HG03064 (cell line): ENCODE results near the gene UBASH3A.

Source experiments
- ATAC-seq: cut with Tn5 transposase; IDR thresholded peaks from one replicate; pipeline ENCODE4 v1.9.1; 2021; ENCODE audit warnings: low read depth; ENCODE audit not compliant: unreplicated experiment

UBASH3A gene

GRCh38 chr21:42445311-42445710 is 41.6 kb downstream of the UBASH3A start:
- ATAC-seq, result no peak

GRCh38 chr21:42446531-42446930 is 42.8 kb downstream of the UBASH3A start:
- ATAC-seq, result no peak

GRCh38 chr21:42447182-42447581 is 43.5 kb downstream of the UBASH3A start:
- no peak for ATAC-seq

- ATAC-seq, result no peak
Observed at GRCh38 chr21:42447732-42448131, 44.0 kb downstream of the UBASH3A start.

- no peak for ATAC-seq
Observed at GRCh38 chr21:42448686-42449085, 45.0 kb downstream of the UBASH3A start.

GRCh38 chr21:42451941-42452340 is 48.2 kb downstream of the UBASH3A start:
- ATAC-seq, result no peak

- no peak for ATAC-seq
Observed at GRCh38 chr21:42452401-42453223, 48.9 kb downstream of the UBASH3A start.

- ATAC-seq, result no peak
Observed at GRCh38 chr21:42453224-42453985, 49.7 kb downstream of the UBASH3A start.

- ATAC-seq, result no peak
Observed at GRCh38 chr21:42453986-42454570, 50.4 kb downstream of the UBASH3A start.

- no peak for ATAC-seq
Observed at GRCh38 chr21:42454786-42455185, 51.1 kb downstream of the UBASH3A start.

- no peak for ATAC-seq
Observed at GRCh38 chr21:42455196-42455595, 51.5 kb downstream of the UBASH3A start.

GRCh38 chr21:42455754-42456440 is 52.2 kb downstream of the UBASH3A start:
- ATAC-seq, result no peak

GRCh38 chr21:42456457-42456856 is 52.8 kb downstream of the UBASH3A start:
- no peak for ATAC-seq

GRCh38 chr21:42459082-42459460 is 55.4 kb downstream of the UBASH3A start:
- no peak for ATAC-seq

- no peak for ATAC-seq
Observed at GRCh38 chr21:42459546-42460215, 56.0 kb downstream of the UBASH3A start.

- ATAC-seq, result peak; percentile 51
Observed at GRCh38 chr21:42460391-42461184, 56.9 kb downstream of the UBASH3A start.

- no peak for ATAC-seq
Observed at GRCh38 chr21:42461185-42461520, 57.5 kb downstream of the UBASH3A start.

- no peak for ATAC-seq
Observed at GRCh38 chr21:42461881-42462877, 58.5 kb downstream of the UBASH3A start.
